ENCODE data around the gene SLC1A4.

GRCh38 chr2:65025453-65026123 lies 36.4 kb downstream of the SLC1A4 start:
- no peak for TF ChIP-seq POLR2A (IDR thresholded peaks at IDR 0.05)
- TF ChIP-seq, protein P1, sequence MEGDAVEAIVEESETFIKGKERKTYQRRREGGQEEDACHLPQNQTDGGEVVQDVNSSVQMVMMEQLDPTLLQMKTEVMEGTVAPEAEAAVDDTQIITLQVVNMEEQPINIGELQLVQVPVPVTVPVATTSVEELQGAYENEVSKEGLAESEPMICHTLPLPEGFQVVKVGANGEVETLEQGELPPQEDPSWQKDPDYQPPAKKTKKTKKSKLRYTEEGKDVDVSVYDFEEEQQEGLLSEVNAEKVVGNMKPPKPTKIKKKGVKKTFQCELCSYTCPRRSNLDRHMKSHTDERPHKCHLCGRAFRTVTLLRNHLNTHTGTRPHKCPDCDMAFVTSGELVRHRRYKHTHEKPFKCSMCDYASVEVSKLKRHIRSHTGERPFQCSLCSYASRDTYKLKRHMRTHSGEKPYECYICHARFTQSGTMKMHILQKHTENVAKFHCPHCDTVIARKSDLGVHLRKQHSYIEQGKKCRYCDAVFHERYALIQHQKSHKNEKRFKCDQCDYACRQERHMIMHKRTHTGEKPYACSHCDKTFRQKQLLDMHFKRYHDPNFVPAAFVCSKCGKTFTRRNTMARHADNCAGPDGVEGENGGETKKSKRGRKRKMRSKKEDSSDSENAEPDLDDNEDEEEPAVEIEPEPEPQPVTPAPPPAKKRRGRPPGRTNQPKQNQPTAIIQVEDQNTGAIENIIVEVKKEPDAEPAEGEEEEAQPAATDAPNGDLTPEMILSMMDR (IDR thresholded peaks at IDR 0.05), result no peak
